CD4-positive, alpha-beta T cell (primary cell): ENCODE data around the gene DNASE2B. TPM values are rescaled to one million over a fixed set of nuclear protein-coding genes. Genes with fewer than 3 reads are reported as not detected.

Source experiments
- ATAC-seq: fragments of 200-7000 bp; cut with Tn5 transposase; one replicate; pipeline ENCODE4 v1.10.0; 2022; ENCODE audit warnings: mild to moderate bottlenecking; ENCODE audit not compliant: poor library complexity
- CTCF ChIA-PET: fragments of 350-600 bp; sonication (Branson Sonifier 250); formaldehyde crosslinking; loops from one replicate; lab custom pipeline; 2021; ENCODE audit warnings: antibody characterized with exemption, inconsistent platforms; lab: Charles Lee
- POLR2A ChIA-PET: fragments of 350-600 bp; sonication (Branson Sonifier 250); formaldehyde crosslinking; loops from one replicate; lab custom pipeline; 2021; ENCODE audit warnings: antibody characterized with exemption, inconsistent platforms; lab: Charles Lee
- DNase-seq, 14 experiments: peaks; one replicate each; pipeline ENCODE4 v3.0.0-alpha.2; 2013 to 2020; ENCODE audit warnings: mixed read lengths in 2 of 14
- H3K27ac ChIP-seq, 2 donors: one replicate each; pipeline versions ENCODE4 v1.5.1 to v1.7.0; 2013; ENCODE audit warnings: low read length in 2 of 2, low read depth in 1 of 2, mild to moderate bottlenecking in 1 of 2
- H3K27me3 ChIP-seq, 2 experiments: 1 replicate in 1 of 2; 2 replicates in 1 of 2; pipeline versions ENCODE4 v1.6.1 to v1.7.0; 2013; ENCODE audit warnings: low read length in 2 of 2, control low read depth in 1 of 2, mild to moderate bottlenecking in 1 of 2, moderate library complexity in 1 of 2; ENCODE audit not compliant: insufficient read depth in 2 of 2, control insufficient read depth in 1 of 2
- H3K36me3 ChIP-seq: one replicate; pipeline ENCODE4 v1.6.1; 2013; ENCODE audit warnings: low read length, control low read depth; ENCODE audit not compliant: insufficient read depth
- H3K4me1 ChIP-seq: one replicate; pipeline ENCODE4 v1.6.1; 2013; ENCODE audit warnings: low read length, control low read depth; ENCODE audit not compliant: insufficient read depth
- H3K4me3 ChIP-seq: one replicate; pipeline ENCODE4 v1.5.1; 2013; ENCODE audit warnings: mild to moderate bottlenecking, low read length, moderate library complexity
- H3K9me3 ChIP-seq, 2 experiments: 1 replicate in 1 of 2; 2 replicates in 1 of 2; pipeline versions ENCODE4 v1.6.1 to v1.7.0; 2013; ENCODE audit warnings: low read length in 2 of 2, mild to moderate bottlenecking in 2 of 2, control low read depth in 1 of 2, moderate library complexity in 1 of 2; ENCODE audit not compliant: control insufficient read depth in 1 of 2, insufficient read depth in 1 of 2
- H3K27ac Mint-ChIP-seq: one replicate; pipeline ENCODE4 v1.8.0; 2020; ENCODE audit warnings: mixed read lengths
- H3K27me3 Mint-ChIP-seq: one replicate; pipeline ENCODE4 v1.8.0; 2021; ENCODE audit warnings: mixed read lengths
- H3K36me3 Mint-ChIP-seq: one replicate; pipeline ENCODE4 v1.8.0; 2021; ENCODE audit warnings: low read depth, mixed read lengths
- H3K4me1 Mint-ChIP-seq: one replicate; pipeline ENCODE4 v1.8.0; 2021; ENCODE audit warnings: low read depth, mixed read lengths
- H3K4me3 Mint-ChIP-seq: one replicate; pipeline ENCODE4 v1.8.0; 2020; ENCODE audit warnings: mild to moderate bottlenecking, mixed read lengths
- H3K9me3 Mint-ChIP-seq: one replicate; pipeline ENCODE4 v1.8.0; 2020; ENCODE audit warnings: mixed read lengths
- intact Hi-C, 2 experiments: fragments of 100-400 bp; cut with DNase I in 1 of 2; cut with micrococcal nuclease in 1 of 2; formaldehyde crosslinking; loops; one replicate each; pipeline versions ENCODE4 v1.15.1 to v1.9.0; 2023 to 2025; cut with DNase I, micrococcal nuclease
- total RNA-seq, 174 experiments: library from RNA in 2 of 174; stranded (reverse) in 2 of 174; gene quantifications; one replicate each; pipeline ENCODE4 v1.2.3 and lab custom pipeline; 2021 to 2026
- TF ChIP-seq, protein P1 (sequence below): fragments of 200-600 bp; IDR thresholded peaks from one replicate; pipeline ENCODE4 v1.8.0; 2022; ENCODE audit warnings: antibody characterized with exemption, mild to moderate bottlenecking

DNASE2B gene
- total RNA-seq, 2 experiments from 2014 or later = not detected

DNA sequence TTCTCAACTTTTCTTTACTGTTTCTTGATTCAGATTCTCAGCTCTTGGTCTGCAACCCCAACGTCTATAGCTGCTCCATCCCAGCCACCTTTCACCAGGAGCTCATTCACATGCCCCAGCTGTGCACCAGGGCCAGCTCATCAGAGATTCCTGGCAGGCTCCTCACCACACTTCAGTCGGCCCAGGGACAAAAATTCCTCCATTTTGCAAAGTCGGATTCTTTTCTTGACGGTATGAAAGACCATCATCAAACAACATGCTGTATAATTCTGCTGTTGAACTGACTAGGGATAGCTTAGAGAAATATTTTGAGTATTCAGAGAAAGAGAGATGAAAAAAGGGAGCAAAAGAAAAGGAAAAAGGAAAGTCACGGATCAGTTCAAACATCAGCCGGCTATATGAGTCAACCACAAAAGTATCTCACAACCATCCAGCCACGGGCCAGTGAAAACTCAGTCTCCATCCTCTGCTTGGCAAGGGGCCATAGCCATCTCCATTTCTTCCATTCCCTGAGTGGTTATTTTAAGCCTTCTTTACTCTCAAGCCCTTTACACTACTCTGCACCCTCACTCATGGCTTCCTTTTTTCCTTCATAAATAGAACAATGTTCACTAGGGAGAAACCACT, 14.1 kb downstream of the DNASE2B start:
- ChIA-PET CTCF (no interaction called here), POLR2A (no interaction called here)
- no peaks in the 10 kb centered on the region for H3K27me3 Mint-ChIP-seq
- no peaks in the 10 kb centered on the region for H3K36me3 Mint-ChIP-seq
- ATAC-seq = no peak
- Histone ChIP-seq H3K9me3 (no peaks in the 10 kb centered on the region), H3K27me3 (no peaks in the 10 kb centered on the region), H3K4me3 (no peak overlapping the region), H3K4me1 (no peaks in the 10 kb centered on the region), H3K27ac (no peak overlapping the region), H3K36me3 (no peaks in the 10 kb centered on the region)
- no peak for DNase-seq
- H3K9me3 Mint-ChIP-seq = no peaks in the 10 kb centered on the region
- no peak overlapping the region for H3K4me3 Mint-ChIP-seq
- TF ChIP-seq, protein P1, sequence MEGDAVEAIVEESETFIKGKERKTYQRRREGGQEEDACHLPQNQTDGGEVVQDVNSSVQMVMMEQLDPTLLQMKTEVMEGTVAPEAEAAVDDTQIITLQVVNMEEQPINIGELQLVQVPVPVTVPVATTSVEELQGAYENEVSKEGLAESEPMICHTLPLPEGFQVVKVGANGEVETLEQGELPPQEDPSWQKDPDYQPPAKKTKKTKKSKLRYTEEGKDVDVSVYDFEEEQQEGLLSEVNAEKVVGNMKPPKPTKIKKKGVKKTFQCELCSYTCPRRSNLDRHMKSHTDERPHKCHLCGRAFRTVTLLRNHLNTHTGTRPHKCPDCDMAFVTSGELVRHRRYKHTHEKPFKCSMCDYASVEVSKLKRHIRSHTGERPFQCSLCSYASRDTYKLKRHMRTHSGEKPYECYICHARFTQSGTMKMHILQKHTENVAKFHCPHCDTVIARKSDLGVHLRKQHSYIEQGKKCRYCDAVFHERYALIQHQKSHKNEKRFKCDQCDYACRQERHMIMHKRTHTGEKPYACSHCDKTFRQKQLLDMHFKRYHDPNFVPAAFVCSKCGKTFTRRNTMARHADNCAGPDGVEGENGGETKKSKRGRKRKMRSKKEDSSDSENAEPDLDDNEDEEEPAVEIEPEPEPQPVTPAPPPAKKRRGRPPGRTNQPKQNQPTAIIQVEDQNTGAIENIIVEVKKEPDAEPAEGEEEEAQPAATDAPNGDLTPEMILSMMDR = no peak
- intact Hi-C loops = no loop called here
- no peak overlapping the region for H3K27ac Mint-ChIP-seq
- no peaks in the 10 kb centered on the region for H3K4me1 Mint-ChIP-seq

DNA sequence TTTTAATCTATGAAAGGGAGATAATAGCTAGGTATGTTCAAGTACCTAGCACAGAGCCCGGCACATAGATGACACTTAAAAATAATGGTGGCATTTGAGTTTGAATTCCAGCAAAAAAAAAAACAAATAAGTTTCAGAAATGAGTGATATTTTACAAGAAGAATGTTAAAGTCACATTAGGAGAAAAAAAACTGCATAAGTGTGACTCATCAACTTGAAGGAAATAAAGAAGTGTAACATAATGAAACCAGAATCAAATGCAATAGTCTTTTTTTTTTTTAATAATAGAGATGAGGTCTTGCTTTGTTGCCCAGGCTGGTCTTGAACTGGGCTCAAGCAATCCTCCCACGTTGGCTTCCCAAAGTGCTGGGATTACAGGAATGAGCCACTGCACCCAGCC, 17.1 kb downstream of the DNASE2B start:
- no peak overlapping the region for H3K4me3 ChIP-seq
- ChIA-PET POLR2A (no interaction called here), CTCF (no interaction called here)
- no peaks in the 10 kb centered on the region for H3K9me3 ChIP-seq
- DNase-seq (no peak), ATAC-seq (no peak)
- no peak overlapping the region for H3K27ac ChIP-seq
- Mint-ChIP-seq H3K27me3 (no peaks in the 10 kb centered on the region), H3K4me1 (no peaks in the 10 kb centered on the region), H3K4me3 (no peak overlapping the region), H3K36me3 (no peaks in the 10 kb centered on the region), H3K9me3 (no peaks in the 10 kb centered on the region), H3K27ac (no peak overlapping the region)
- no peaks in the 10 kb centered on the region for H3K36me3 ChIP-seq
- TF ChIP-seq, protein P1 = no peak
- intact Hi-C loops = no loop called here
- H3K27me3 ChIP-seq = no peaks in the 10 kb centered on the region
- H3K4me1 ChIP-seq = no peaks in the 10 kb centered on the region

DNA sequence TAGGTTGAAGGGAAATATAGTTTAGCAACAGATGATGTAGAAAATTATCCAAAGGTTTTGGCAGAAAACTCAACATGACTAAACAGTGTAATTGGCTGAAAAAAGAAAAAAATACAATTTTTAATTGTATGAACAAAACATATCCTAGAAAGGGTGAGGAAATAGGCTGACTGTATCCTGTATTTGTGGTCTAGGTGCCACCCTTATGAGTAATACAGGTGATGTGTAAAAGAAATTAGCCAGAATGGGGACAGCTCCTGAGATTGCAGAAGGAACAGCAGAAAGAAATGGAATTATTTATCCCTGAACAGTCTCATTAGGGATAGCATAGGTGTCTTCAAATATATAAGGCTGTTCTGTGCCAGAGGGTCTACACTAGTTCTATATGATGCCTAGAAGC, 24.6 kb downstream of the DNASE2B start:
- Mint-ChIP-seq H3K36me3 (no peaks in the 10 kb centered on the region), H3K27me3 (no peaks in the 10 kb centered on the region), H3K4me3 (no peak overlapping the region), H3K9me3 (no peaks in the 10 kb centered on the region), H3K4me1 (no peaks in the 10 kb centered on the region), H3K27ac (no peak overlapping the region)
- ChIA-PET POLR2A (interaction anchor here (0.6 kb wide), 1 partner anchor 15 kb away, joined by 3 read pairs; no protein-coding TSS in a partner anchor), CTCF (interaction anchor here (1.3 to 2.0 kb wide), 2 partner anchors 10 to 12 kb away, joined by 3 to 8 read pairs; no protein-coding TSS in a partner anchor)
- Histone ChIP-seq H3K4me3 (no peak overlapping the region), H3K9me3 (no peaks in the 10 kb centered on the region), H3K4me1 (no peaks in the 10 kb centered on the region), H3K27me3 (no peaks in the 10 kb centered on the region), H3K27ac (no peak overlapping the region), H3K36me3 (no peaks in the 10 kb centered on the region)
- TF ChIP-seq, protein P1 = no peak
- no peak for ATAC-seq
- no peak for DNase-seq
- intact Hi-C loops = no loop called here
